ENCODE measurements around the gene PDE3B.
"Not testable (repeated sequence)": the region's sequence is repeated elsewhere in the genome, so short reads cannot be mapped to it uniquely, and the experiment has no call there.

The PDE3B gene

GRCh38 chr11:14861680-14862079, 218.1 kb downstream of the PDE3B start:
- TF ChIP-seq CTCF (IDR thresholded peaks at IDR 0.05; ENCODE audit: insufficient read depth, low read depth, low read length, missing control alignments) = no peak
- DNase-seq (ENCODE audit: low read depth) = no peak
- no peak overlapping the region for H3K4me3 ChIP-seq (ENCODE audit: low read length)

GRCh38 chr11:14863775-14864174, 220.2 kb downstream of the PDE3B start:
- H3K4me3 ChIP-seq (ENCODE audit: low read length); DNase-seq (ENCODE audit: low read depth): not testable (repeated sequence)

- H3K4me3 ChIP-seq (ENCODE audit: low read length) = no peak overlapping the region
- no peak for DNase-seq (ENCODE audit: low read depth)
- no peak for TF ChIP-seq CTCF (IDR thresholded peaks at IDR 0.05; ENCODE audit: insufficient read depth, low read depth, low read length, missing control alignments)
These were observed 228.4 kb downstream of the PDE3B start for GRCh38 chr11:14872032-14872431.

- H3K4me3 ChIP-seq (ENCODE audit: low read length) = no peak overlapping the region
- no peak for DNase-seq (ENCODE audit: low read depth)
- no peak for TF ChIP-seq CTCF (IDR thresholded peaks at IDR 0.05; ENCODE audit: insufficient read depth, low read depth, low read length, missing control alignments)
These were observed 230.0 kb downstream of the PDE3B start for GRCh38 chr11:14873632-14874031.

- TF ChIP-seq CTCF (IDR thresholded peaks at IDR 0.05; ENCODE audit: insufficient read depth, low read depth, low read length, missing control alignments) = no peak
- DNase-seq (ENCODE audit: low read depth) = no peak
- no peak overlapping the region for H3K4me3 ChIP-seq (ENCODE audit: low read length)
These were observed 231.6 kb downstream of the PDE3B start for GRCh38 chr11:14875163-14875562.

- no peak for DNase-seq (ENCODE audit: low read depth)
- H3K4me3 ChIP-seq (ENCODE audit: low read length) = no peak overlapping the region
- no peak for TF ChIP-seq CTCF (IDR thresholded peaks at IDR 0.05; ENCODE audit: insufficient read depth, low read depth, low read length, missing control alignments)
These were observed 238.1 kb downstream of the PDE3B start for GRCh38 chr11:14881576-14882193.

GRCh38 chr11:14882196-14882595, 238.6 kb downstream of the PDE3B start:
- DNase-seq (ENCODE audit: low read depth) = no peak
- TF ChIP-seq CTCF (IDR thresholded peaks at IDR 0.05; ENCODE audit: insufficient read depth, low read depth, low read length, missing control alignments) = no peak
- H3K4me3 ChIP-seq (ENCODE audit: low read length) = no peak overlapping the region

GRCh38 chr11:14883683-14884082, 240.1 kb downstream of the PDE3B start:
- not testable (repeated sequence) for DNase-seq (ENCODE audit: low read depth); H3K4me3 ChIP-seq (ENCODE audit: low read length)

Data from epithelial cell of esophagus (primary cell).